Measurements from ENCODE around the gene ZFAND2A.

The ZFAND2A gene

DNA sequence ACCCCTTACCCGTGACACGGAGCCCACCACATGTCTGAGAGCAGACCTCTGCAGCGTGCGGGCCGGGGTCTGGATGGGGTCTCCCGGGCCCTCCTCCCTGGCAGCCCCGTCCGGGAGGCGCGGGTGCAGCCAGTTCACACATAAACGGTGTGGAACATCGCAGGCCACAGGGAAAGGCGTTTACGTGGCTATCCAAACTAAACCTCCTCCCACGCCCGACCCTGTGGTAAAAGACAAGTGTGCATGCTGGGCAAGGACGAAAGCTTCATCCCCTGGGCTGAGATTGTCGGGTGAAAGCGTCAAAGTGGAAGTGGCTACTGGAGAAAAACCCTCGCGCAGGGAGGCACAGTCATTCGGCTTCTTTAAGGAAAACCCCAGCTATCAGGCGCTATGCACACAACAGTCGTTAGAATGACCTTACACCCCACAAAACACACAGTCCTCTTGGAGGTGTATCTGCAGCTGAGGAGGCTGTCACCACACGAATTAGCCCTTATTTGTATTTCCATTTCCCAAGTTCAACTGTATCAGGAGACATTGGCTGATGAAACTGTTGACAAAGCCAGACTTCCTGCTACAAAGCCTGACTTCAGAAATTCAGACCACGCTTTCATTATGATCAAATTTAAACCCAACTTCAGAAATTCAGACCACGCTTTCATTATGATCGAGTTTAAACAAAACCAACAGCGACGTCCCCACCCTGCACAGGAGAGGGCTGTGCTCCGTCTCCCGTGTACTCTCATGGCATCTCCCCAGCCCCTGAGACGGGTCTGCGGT, 56.8 kb downstream of the ZFAND2A start:
- no peak for DNase-seq
- ChIA-PET CTCF (interaction anchor here (0.8 to 1.8 kb wide), 3 partner anchors 9 to 110 kb away, joined by 3 to 4 read pairs (median 3); no protein-coding TSS in a partner anchor), POLR2A (no interaction called here)
- Histone ChIP-seq H3K4me3 (ENCODE audit: control insufficient read depth in 1 of 7, extremely low read depth in 1 of 7, insufficient read depth in 4 of 7, low read depth in 2 of 7, low read length in 6 of 7) (no peak overlapping the region), H3K27ac (ENCODE audit: insufficient read depth in 1 of 2, low read depth in 1 of 2, low read length in 2 of 2, poor library complexity in 1 of 2, severe bottlenecking in 2 of 2) (no peak overlapping the region), H3K36me3 (ENCODE audit: control insufficient read depth in 4 of 4, insufficient read depth in 4 of 4, low read length in 3 of 4) (peaks cover 0 to 6% (median 4%) of the 10 kb centered on the region in 4 experiments), H3K4me1 (ENCODE audit: control extremely low read depth in 1 of 4, control insufficient read depth in 4 of 4, insufficient read depth in 4 of 4, low read length in 3 of 4) (peaks cover 0 to 4% (median 0%) of the 10 kb centered on the region in 4 experiments), H3K27me3 (replicated peaks in 2 of 5; ENCODE audit: control insufficient read depth in 4 of 5, insufficient read depth in 5 of 5, low read length in 4 of 5) (no peaks in the 10 kb centered on the region), H3K9me3 (ENCODE audit: control extremely low read depth in 1 of 5, control insufficient read depth in 4 of 5, insufficient read depth in 2 of 5, low read depth in 1 of 5, low read length in 4 of 5) (peaks cover 0 to 1% (median 0%) of the 10 kb centered on the region in 5 experiments)
- 92% methylated on average over 28 of the region's 34 CpGs for WGBS (ENCODE audit: insufficient coverage)
